Esophagus mucosa (tissue), 1 donor: ENCODE results near the gene EFCAB8. TPM values are rescaled to one million over a fixed set of nuclear protein-coding genes. Genes with fewer than 3 reads are reported as not detected.

ENCODE experiments used
- ATAC-seq: fragments of 200-7000 bp; cut with Tn5 transposase; one replicate; pipeline ENCODE4 v1.9.1; 2020
- total RNA-seq: library from RNA; stranded (reverse); gene quantifications from one replicate; pipeline ENCODE4 v1.2.4, GENCODE V29; 2023
- donor health status: DM: yes; HTN: yes; CAD: no.

Gene EFCAB8
- total RNA-seq, 1 donor from 2014 or later: 0.48 TPM

- no peak for ATAC-seq
These were observed 150.8 kb downstream of the EFCAB8 start for GRCh38 chr20:33009214-33010132.

- no peak for ATAC-seq
These were observed 151.4 kb downstream of the EFCAB8 start for GRCh38 chr20:33010133-33010504.

- no peak for ATAC-seq
These were observed 152.1 kb downstream of the EFCAB8 start for GRCh38 chr20:33010674-33011449.

Other genes starting within 250 kb of the EFCAB8 start
- not detected for gene C20orf203, start 185.0 kb upstream of the EFCAB8 start, total RNA-seq
- gene COMMD7, start 115.5 kb upstream of the EFCAB8 start, total RNA-seq: 16.1 TPM
- gene DNMT3B, start 96.5 kb upstream of the EFCAB8 start, total RNA-seq: 0.84 TPM
- gene MAPRE1, start 39.0 kb upstream of the EFCAB8 start, total RNA-seq: 49.2 TPM
- gene SUN5, start 145.5 kb downstream of the EFCAB8 start, total RNA-seq: not detected
- gene BPIFB2, start 148.8 kb downstream of the EFCAB8 start, total RNA-seq: 2.0 TPM
- not detected for gene BPIFB6, start 172.7 kb downstream of the EFCAB8 start, total RNA-seq
- gene BPIFB3, start 195.0 kb downstream of the EFCAB8 start, total RNA-seq: not detected
- gene BPIFB4, start 220.7 kb downstream of the EFCAB8 start, total RNA-seq: not detected